ENCODE measurements around the gene AGA.

AGA gene

GRCh38 chr4:177384856-177385397, 57.3 kb downstream of the AGA start:
- DNase-seq = no peak

- no peak for DNase-seq
Measured at GRCh38 chr4:177381762-177382310, 60.4 kb downstream of the AGA start.

All from fibroblast of skin of right biceps (primary cell).